Gastrocnemius medialis (tissue), 4 donors: ENCODE data around the gene DPYSL3. TPM values are rescaled to one million over a fixed set of nuclear protein-coding genes. Genes with fewer than 3 reads are reported as not detected.

ENCODE experiments used
- ATAC-seq, 2 donors: fragments of 150-250 bp; one replicate each; pipeline ENCODE4 v1.9.1; 2016
- DNase-seq, 2 donors: peaks; one replicate each; pipeline ENCODE4 v3.0.0-alpha.2; 2019
- H3K27ac ChIP-seq, 4 donors: fragments of 200-600 bp; sonication (generic); 1 replicate in 1 of 4; 2 replicates in 3 of 4; pipeline ENCODE4 v1.5.1; 2016 to 2018; ENCODE audit warnings: mild to moderate bottlenecking in 2 of 4, moderate library complexity in 1 of 4
- H3K27me3 ChIP-seq, 3 donors: fragments of 200-600 bp; sonication (generic) in 2 of 3; 1 replicate in 1 of 3; 2 replicates in 2 of 3; pipeline versions ENCODE4 v1.5.1 to v1.6.0; 2016 to 2019; ENCODE audit warnings: mild to moderate bottlenecking in 1 of 3, moderate library complexity in 1 of 3
- H3K36me3 ChIP-seq, 2 donors: fragments of 200-600 bp; sonication (generic) in 1 of 2; one replicate each; pipeline ENCODE4 v1.5.1; 2017 to 2018
- H3K4me1 ChIP-seq, 2 donors: fragments of 200-600 bp; sonication (generic) in 1 of 2; one replicate each; pipeline ENCODE4 v1.5.1; 2016 to 2017; ENCODE audit warnings: mild to moderate bottlenecking in 2 of 2
- H3K4me3 ChIP-seq, 4 donors: fragments of 200-600 bp; sonication (generic) in 3 of 4; 1 replicate in 1 of 4; 2 replicates in 3 of 4; pipeline ENCODE4 v1.5.1; 2016 to 2019; ENCODE audit warnings: mild to moderate bottlenecking in 2 of 4
- H3K9me3 ChIP-seq, 3 donors: fragments of 200-600 bp; sonication (generic) in 2 of 3; 1 replicate in 1 of 3; 2 replicates in 2 of 3; pipeline ENCODE4 v1.5.1; 2016 to 2019
- POLR2A ChIP-seq, 2 donors: fragments of 450-650 bp; IDR thresholded peaks; one replicate each; pipeline ENCODE4 v1.6.1; 2017; ENCODE audit warnings: antibody characterized with exemption in 2 of 2, mild to moderate bottlenecking in 2 of 2, moderate library complexity in 2 of 2
- in situ Hi-C, 4 donors: fragments of 200-750 bp; cut with MboI; loops; one replicate each; pipeline versions ENCODE4 v1.15.0 to v1.8.0; 2017; ENCODE audit warnings: low sequenced_read_pairs in 4 of 4
- intact Hi-C: fragments of 100-400 bp; cut with DNase I; formaldehyde crosslinking; loops from one replicate; pipeline ENCODE4 v1.15.1; 2023; ENCODE audit warnings: low total_unique reads
- total RNA-seq, 4 donors: library from RNA; depleted of rRNA; stranded (reverse); fragments of >200 nt; gene quantifications; one replicate each; pipeline versions ENCODE4 v1.1.0 to v1.2.3, GENCODE V29; 2016
- TF ChIP-seq, protein P1 (sequence below), 5 experiments: fragments of 450-650 bp in 3 of 5; fragments of 200-600 bp in 2 of 5; sonication (generic) in 2 of 5; IDR thresholded peaks in 4 of 5; conservative IDR thresholded peaks in 1 of 5; 1 replicate in 4 of 5; 2 replicates in 1 of 5; pipeline ENCODE4 v1.5.1; 2016 to 2019; ENCODE audit warnings: antibody characterized with exemption in 5 of 5, mild to moderate bottlenecking in 3 of 5, moderate library complexity in 3 of 5

Gene DPYSL3
- total RNA-seq, 4 donors from 2014 or later = 11.7 to 45.8 (median 26.0) TPM

GRCh38 chr5:147359101-147359500, 150.8 kb downstream of the DPYSL3 start:
- no peak for TF ChIP-seq POLR2A (IDR thresholded peaks at IDR 0.05)
- TF ChIP-seq, protein P1, sequence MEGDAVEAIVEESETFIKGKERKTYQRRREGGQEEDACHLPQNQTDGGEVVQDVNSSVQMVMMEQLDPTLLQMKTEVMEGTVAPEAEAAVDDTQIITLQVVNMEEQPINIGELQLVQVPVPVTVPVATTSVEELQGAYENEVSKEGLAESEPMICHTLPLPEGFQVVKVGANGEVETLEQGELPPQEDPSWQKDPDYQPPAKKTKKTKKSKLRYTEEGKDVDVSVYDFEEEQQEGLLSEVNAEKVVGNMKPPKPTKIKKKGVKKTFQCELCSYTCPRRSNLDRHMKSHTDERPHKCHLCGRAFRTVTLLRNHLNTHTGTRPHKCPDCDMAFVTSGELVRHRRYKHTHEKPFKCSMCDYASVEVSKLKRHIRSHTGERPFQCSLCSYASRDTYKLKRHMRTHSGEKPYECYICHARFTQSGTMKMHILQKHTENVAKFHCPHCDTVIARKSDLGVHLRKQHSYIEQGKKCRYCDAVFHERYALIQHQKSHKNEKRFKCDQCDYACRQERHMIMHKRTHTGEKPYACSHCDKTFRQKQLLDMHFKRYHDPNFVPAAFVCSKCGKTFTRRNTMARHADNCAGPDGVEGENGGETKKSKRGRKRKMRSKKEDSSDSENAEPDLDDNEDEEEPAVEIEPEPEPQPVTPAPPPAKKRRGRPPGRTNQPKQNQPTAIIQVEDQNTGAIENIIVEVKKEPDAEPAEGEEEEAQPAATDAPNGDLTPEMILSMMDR (IDR thresholded peaks at IDR 0.05 in 4 of 5, conservative IDR thresholded peaks at IDR 0.05 in 1 of 5) = no peak
- intact Hi-C loops = no loop called here
- in situ Hi-C loops = no loop called here

GRCh38 chr5:147349241-147349640, 160.6 kb downstream of the DPYSL3 start:
- DNase-seq (no peak), ATAC-seq (no peak)
- H3K36me3 ChIP-seq = no peaks in the 10 kb centered on the region
- H3K9me3 ChIP-seq = no peaks in the 10 kb centered on the region
- TF ChIP-seq POLR2A (IDR thresholded peaks at IDR 0.05) = no peak
- TF ChIP-seq, protein P1 (IDR thresholded peaks at IDR 0.05 in 4 of 5, conservative IDR thresholded peaks at IDR 0.05 in 1 of 5) = no peak
- H3K27me3 ChIP-seq = no peaks in the 10 kb centered on the region
- H3K27ac ChIP-seq = no peak overlapping the region
- intact Hi-C loops (no loop called here), in situ Hi-C loops (no loop called here)
- no peaks in the 10 kb centered on the region for H3K4me1 ChIP-seq
- H3K4me3 ChIP-seq = no peak overlapping the region

More at GRCh38 chr5:147359101-147359500, 150.8 kb downstream of the DPYSL3 start:
- H3K4me3 ChIP-seq = no peak overlapping the region
- DNase-seq = no peak
- H3K9me3 ChIP-seq = no peaks in the 10 kb centered on the region
- H3K4me1 ChIP-seq = no peaks in the 10 kb centered on the region
- no peaks in the 10 kb centered on the region for H3K36me3 ChIP-seq
- H3K27me3 ChIP-seq = no peaks in the 10 kb centered on the region
- ATAC-seq = no peak
- H3K27ac ChIP-seq = no peak overlapping the region

DNA sequence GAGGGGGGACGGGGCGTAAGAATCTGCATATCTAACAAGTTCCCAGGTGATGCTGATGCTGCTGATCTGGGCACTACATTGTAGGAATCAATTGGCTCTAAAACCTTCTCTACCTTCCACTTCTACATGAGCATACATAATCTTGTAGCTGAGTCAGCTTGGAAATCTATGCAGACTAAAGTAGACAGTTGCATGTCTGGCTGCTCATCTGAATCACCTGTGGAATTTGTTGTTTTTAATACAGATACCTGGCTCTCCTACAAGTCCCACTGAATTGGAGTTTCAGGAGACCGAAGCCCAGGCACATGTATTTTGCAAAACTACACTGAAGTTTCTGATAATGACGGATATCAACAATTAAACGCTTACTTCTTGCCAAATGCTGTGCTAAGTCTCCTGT, 161.4 kb downstream of the DPYSL3 start:
- H3K27me3 ChIP-seq = no peaks in the 10 kb centered on the region
- in situ Hi-C loops (no loop called here), intact Hi-C loops (no loop called here)
- H3K4me3 ChIP-seq = no peak overlapping the region
- H3K27ac ChIP-seq = no peak overlapping the region
- H3K36me3 ChIP-seq = no peaks in the 10 kb centered on the region
- DNase-seq = no peak
- H3K4me1 ChIP-seq = no peaks in the 10 kb centered on the region
- TF ChIP-seq, protein P1 (IDR thresholded peaks at IDR 0.05 in 4 of 5, conservative IDR thresholded peaks at IDR 0.05 in 1 of 5) = no peak
- TF ChIP-seq POLR2A (IDR thresholded peaks at IDR 0.05) = no peak
- ATAC-seq = no peak
- H3K9me3 ChIP-seq = no peaks in the 10 kb centered on the region

- Histone ChIP-seq H3K9me3 (no peaks in the 10 kb centered on the region), H3K4me1 (no peaks in the 10 kb centered on the region), H3K4me3 (no peak overlapping the region), H3K27ac (no peak overlapping the region), H3K27me3 (no peaks in the 10 kb centered on the region), H3K36me3 (no peaks in the 10 kb centered on the region)
- TF ChIP-seq, protein P1 (IDR thresholded peaks at IDR 0.05 in 4 of 5, conservative IDR thresholded peaks at IDR 0.05 in 1 of 5) = no peak
- TF ChIP-seq POLR2A (IDR thresholded peaks at IDR 0.05) = no peak
- intact Hi-C loops = no loop called here
- DNase-seq (no peak), ATAC-seq (no peak)
- in situ Hi-C loops = no loop called here
These were observed 161.8 kb downstream of the DPYSL3 start for GRCh38 chr5:147348046-147348445.

DNA sequence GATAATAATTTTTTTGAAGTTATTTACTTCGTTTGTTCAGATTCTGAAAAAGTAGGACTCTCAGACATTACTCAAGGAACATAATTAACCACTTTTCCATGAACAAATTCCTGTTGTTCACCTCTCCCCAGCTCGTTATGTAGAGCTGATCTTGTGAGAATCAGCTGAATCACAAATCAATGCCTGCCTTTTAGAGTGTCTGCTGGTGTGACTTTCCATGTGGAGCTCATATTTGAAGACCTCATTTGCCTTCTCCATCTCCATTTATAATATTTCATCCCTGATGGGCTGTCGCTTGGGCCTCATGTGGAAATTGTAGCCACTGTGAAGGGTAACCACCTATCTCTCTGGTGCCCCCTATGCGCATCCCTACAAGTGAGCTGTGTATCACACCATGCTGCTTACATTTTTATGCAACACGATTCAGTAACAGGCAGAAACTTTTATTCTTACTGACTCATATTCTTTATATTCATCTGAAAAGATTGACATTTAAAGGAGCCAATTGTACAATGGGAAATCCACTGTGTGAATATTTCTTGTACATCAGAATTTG, 163.8 kb downstream of the DPYSL3 start:
- DNase-seq = no peak
- ATAC-seq = no peak
- in situ Hi-C loops = no loop called here
- Histone ChIP-seq H3K4me3 (no peak overlapping the region), H3K9me3 (no peaks in the 10 kb centered on the region), H3K27ac (no peak overlapping the region), H3K36me3 (no peaks in the 10 kb centered on the region), H3K27me3 (no peaks in the 10 kb centered on the region), H3K4me1 (no peaks in the 10 kb centered on the region)
- TF ChIP-seq, protein P1 (IDR thresholded peaks at IDR 0.05 in 4 of 5, conservative IDR thresholded peaks at IDR 0.05 in 1 of 5) = no peak
- TF ChIP-seq POLR2A (IDR thresholded peaks at IDR 0.05) = no peak
- intact Hi-C loops = no loop called here
